K562 treated with DMSO at 1 percent for 12 hours (cell line): Measurements from ENCODE around the gene NUDT14. TPM values are rescaled to one million over a fixed set of nuclear protein-coding genes. Genes with fewer than 3 reads are reported as not detected.

Experiments
- total RNA-seq: library from RNA; unstranded; fragments of 300-600 nt; gene quantifications from 2 replicates; pipeline ENCODE4 v1.2.3, GENCODE V29; 2022; ENCODE audit not compliant: insufficient read depth

Gene NUDT14
- total RNA-seq: 30.6 and 34.5 TPM in 2 replicates

GRCh38 chr14:105180592-105181548 is at the start of gene NUDT14:
TSS of gene NUDT14 (minus strand) at chr14:105181312. CDS start at chr14:105181209, 103 bp downstream.

GRCh38 chr14:105168496-105168978 is 12.6 kb downstream of the NUDT14 start, which contains the start of gene JAG2:
TSS of gene JAG2 (minus strand) at chr14:105168776. CDS start at chr14:105168420, 356 bp downstream.

Other genes starting within 250 kb of the NUDT14 start
- gene AHNAK2, start 202.9 kb downstream of the NUDT14 start, total RNA-seq: 0.14 TPM in 1 of 2 replicates, not detected in the other
- gene CLBA1, start 195.5 kb downstream of the NUDT14 start, total RNA-seq: 2.0 and 2.4 TPM in 2 replicates
- gene CDCA4, start 160.2 kb downstream of the NUDT14 start, total RNA-seq: 31.9 and 41.7 TPM in 2 replicates
- 2.0 and 4.0 TPM in 2 replicates for gene GPR132, start 115.9 kb downstream of the NUDT14 start, total RNA-seq
- 8.2 and 12.5 TPM in 2 replicates for gene JAG2, start 12.5 kb downstream of the NUDT14 start, total RNA-seq
- gene BTBD6, start 67.2 kb upstream of the NUDT14 start, total RNA-seq: not detected in 2 replicates
- gene BRF1, start 119.7 kb upstream of the NUDT14 start, total RNA-seq: 19.1 and 24.2 TPM in 2 replicates
- gene PACS2, start 133.4 kb upstream of the NUDT14 start, total RNA-seq: 17.6 and 27.3 TPM in 2 replicates
- not detected in 2 replicates for gene TEX22, start 217.2 kb upstream of the NUDT14 start, total RNA-seq
- gene MTA1, start 238.5 kb upstream of the NUDT14 start, total RNA-seq: 42.7 and 65.7 TPM in 2 replicates